Activated CD4-positive, alpha-beta T cell treated with anti-CD3 and anti-CD28 coated beads for 4 hours (primary cell): Measurements from ENCODE around the gene RIMS1.
"Not testable (repeated sequence)": the region's sequence is repeated elsewhere in the genome, so short reads cannot be mapped to it uniquely, and the experiment has no call there.

ENCODE experiments used
- DNase-seq, 2 donors: peaks; one replicate each; pipeline ENCODE4 v3.0.0-alpha.2; 2020

Gene RIMS1

DNA sequence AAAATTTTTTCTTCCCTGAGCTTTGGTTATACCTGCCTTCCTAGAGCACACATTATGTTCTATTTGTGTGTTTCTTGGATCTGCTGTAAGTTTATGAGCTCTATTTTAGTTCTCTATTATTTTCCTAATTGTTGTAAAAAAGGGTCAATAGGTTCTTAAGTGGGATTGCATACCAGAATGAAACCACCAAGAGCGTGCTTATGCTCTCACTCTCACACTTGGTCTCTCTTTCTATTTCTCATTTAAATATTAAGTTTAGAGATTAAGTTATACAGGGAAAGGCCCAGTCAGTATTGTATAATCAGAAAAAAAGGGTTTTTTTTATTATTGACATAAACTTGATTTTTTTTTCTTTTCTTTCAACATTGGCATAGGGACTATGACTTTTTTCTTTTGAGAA, 96.8 kb downstream of the RIMS1 start:
- DNase-seq, result no peak

DNA sequence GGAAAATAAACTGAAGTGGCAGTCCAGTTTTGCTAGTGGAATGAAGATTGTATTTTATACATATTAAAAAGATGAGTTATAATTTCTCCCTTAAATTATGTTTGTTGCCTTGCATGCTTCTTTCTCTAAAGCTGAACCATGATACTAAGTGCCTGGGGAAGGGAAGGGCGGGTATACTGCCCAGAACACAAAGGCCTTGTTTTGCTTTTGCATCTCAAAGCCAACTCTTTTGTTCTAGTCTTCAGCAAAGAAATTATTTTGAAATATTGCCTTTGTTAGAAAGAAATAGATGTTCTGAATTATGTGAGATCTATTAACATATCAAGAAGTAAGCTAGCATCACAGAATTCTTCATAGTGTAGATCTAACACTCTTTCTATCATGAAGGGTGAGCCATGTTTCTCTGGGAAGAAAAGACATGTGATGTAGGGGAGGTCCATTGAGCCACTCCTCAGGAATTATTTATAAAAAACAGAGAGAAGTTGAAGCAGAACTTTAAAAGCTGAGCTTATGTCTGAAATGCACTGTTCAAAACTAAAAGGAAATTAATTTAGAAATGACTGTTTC, 108.4 kb downstream of the RIMS1 start:
- DNase-seq, result no peak

DNA sequence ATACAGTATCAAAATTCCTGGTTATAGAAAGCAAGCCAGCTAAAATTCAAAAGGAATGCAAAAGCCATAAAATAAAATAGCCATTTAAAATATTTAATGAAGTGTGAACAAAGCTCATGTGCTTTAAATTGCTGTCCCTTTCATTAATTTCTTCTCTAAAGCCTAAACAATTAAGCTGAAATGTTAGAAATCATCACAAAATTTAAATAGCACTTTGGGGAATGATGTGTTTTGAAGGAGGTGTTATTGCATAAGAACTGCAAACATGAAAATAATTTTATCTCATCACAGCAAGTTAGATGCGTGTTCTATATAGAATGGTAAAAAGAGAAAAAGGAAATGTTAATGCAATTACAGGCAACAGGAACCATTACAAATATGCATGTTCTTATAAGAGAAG, 111.0 kb downstream of the RIMS1 start:
- no peak for DNase-seq

DNA sequence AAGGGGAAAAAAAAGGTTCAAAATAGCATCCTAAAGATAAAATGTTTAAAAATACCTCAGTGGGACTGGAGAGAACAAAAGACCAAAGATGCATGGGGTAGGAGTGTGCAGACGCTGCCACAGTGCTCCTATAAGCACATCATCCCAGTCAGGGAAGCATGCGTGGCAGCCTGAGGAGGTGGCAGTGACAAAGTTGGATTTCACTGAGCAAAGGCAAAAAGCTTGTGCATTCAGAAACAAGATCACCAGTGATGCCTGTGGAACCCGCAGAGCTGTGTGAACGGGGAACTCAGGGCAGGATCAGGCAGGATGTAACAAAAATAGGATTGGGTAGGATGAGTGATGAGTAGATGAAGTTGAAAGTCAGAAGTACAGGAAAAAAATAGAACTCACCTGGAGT, 116.1 kb downstream of the RIMS1 start:
- no peak for DNase-seq

DNA sequence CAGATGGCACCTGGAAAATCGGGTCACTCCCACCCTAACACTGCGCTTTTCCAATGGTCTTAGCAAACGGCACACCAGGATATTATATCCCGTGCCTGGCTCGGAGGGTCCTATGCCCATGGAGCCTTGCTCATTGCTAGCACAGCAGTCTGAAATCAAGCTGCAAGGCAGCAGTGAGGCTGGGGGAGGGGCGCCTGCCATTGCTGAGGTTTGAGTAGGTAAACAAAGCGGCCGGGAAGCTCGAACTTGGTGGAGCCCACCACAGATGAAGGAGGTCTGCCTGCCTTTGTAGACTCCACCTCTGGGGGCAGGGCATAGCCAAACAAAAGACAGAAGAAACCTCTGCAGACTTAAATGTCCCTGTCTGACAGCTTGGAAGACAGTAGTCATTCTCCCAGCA, 120.2 kb downstream of the RIMS1 start:
- not testable (repeated sequence) for DNase-seq

DNA sequence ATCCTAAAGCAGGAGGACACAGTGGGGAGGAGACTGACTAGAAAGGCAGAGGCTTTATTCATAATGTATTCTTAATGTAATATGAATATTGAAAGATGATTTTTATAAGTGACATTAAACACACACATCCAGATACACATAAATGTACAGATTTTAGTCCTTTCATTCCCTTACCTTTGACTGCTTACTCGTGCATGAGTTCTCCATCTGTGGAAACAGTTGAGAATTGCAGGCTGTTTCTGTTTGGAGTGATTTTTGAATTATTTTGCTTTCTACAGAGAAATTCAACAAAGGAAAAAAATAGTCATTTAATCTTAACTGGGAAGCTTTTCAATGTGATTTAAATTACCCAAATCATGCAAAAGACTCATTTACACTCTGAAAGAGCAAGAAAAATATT, 136.5 kb downstream of the RIMS1 start:
- DNase-seq, result no peak

DNA sequence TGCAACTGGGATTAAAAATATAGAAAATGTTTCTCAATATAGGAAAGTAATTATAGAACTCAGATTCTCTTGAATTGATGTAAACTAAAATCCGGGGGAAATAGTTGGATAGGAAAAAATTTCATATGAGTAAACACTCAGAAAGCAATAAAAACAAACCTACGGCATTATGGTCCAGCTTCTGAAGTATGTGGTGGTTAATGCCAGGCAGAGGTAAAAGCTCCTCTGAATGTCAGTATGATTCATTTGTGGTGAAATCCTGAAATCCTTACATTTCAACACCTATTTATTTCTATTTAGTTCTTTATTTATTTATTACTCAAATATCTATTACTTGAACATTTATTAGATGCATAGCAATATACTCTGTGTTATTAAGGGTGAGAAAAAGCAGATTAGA, 145.1 kb downstream of the RIMS1 start:
- DNase-seq, result no peak

DNA sequence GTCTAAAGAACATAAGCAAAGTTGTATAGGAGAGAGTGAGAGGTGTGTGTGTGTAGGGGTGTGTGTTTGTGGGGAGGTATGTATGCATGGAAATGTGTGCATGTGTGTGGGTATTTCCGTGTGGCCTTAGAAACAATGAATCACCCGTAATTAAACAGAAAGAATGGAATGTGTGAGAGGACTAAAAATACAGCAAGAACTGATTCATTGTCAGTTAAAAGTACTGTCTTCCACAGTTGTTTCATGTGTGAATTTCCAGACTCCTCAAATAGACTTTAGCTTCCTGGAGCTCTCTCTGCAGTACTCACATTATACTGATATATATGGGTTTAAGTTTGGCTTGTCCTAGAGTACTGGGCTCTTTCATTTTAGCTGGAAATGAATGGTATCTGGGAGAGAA, 145.7 kb downstream of the RIMS1 start:
- DNase-seq, result no peak

DNA sequence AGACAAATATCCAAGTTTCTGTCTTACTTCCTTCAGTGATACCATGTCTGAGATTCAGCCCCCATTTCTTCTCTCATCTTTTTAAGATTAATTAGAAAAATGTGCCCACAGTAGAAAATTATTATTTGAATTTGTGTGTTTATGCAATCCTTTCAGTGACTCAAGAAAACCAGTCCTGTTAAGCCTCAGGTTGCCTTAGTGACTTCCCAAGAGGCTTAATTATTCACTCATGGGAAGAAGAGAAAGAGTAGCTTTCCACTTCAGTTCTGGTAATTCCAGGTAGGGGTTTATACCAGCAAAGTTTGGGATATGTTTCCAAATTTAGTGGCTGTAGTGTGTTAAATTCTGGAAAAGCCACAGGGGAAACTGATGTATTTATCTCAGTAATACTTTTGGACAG, 149.1 kb downstream of the RIMS1 start:
- DNase-seq, result no peak

DNA sequence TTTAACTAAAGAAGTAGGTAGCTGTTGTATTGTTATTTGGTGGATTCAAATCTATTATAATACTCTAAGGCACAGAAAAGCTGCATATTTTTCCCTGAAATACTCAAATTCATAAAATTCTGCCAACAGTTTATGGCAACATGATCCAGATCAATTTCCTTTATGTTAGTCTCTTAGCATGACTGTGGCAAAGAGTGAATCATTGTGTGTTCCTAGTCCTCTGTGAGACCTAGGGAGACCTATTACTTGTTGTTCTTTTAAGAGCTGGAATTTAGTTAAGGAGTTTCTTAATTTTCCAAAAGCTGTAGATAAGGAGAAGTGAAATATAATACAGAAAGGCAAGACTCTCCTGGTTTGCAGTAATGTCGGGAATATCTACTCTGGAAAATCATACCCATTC, 149.6 kb downstream of the RIMS1 start:
- DNase-seq, result no peak

DNA sequence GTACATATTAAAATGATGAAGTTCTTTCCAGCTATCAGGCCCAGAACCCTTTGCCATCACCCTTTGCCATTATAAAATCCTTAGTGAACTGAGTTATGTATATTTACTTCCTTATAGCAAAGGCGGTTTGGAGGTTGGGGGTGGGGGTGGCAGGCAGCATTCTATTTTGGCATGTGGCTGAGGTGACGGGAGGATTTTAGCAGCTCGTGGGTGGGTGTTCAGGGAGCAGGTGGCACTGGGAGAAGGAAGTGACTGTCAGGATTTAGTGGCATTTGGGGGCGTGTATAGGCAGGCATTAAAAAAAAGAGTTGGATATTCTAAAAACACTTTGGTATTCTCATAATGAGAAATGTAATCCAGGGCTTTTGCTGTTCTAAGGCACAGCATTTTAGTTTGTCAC, 150.7 kb downstream of the RIMS1 start:
- DNase-seq, result no peak

DNA sequence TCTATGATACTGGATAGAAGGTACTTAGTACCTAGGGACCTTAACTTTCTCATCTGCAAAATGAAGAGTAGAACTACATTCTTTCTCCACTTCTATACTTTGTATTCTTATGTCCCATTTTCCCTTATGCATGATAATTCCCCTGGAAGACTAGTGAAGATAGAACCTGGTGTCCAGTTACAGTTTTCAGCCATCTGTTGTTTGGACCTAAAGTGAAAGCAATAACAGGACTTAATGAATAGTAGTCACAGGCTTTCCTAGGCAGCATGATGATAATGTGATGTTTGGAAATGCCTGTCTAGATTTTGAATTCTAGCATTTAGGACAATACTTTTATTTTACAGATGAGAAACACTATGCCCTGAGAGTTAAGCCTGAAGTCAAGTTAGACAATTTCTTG, 153.8 kb downstream of the RIMS1 start:
- DNase-seq, result no peak

DNA sequence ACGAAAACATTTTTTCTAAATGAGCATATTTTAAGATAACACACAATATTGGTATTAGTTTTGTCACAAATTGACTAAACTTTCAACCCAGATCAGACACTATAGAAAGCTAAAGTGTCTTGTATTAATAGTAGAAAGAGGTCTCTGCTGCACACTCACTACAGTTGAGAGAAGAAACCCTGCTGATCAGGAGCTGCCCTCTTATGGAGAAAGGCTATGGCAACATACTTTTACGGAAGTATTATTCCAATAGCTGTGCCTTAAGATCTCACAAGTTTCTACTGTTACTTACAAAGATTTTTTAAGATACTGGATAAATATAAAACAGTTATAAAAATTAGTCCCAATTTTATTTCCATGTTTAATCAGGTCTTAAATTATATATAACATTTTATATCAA, 155.7 kb downstream of the RIMS1 start:
- no peak for DNase-seq

DNA sequence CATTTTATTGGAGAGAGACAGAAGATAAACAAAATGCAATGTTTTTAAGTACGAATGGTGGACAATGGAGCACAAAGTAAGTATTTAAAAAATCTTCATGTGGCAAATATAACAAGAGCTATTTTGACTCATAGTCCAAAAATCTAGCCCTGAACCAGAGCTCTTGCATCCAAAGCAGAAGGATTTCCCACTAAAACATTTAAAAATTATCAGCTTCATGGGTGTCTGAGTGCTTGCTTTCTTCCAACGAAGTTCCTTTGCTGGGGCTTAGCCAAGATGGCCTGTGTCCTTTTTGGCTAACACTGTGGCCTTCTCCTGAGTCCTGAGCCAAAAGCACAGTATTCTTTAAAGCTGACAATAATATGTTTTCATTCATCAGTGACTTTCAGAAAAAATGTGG, 161.7 kb downstream of the RIMS1 start:
- DNase-seq, result no peak

DNA sequence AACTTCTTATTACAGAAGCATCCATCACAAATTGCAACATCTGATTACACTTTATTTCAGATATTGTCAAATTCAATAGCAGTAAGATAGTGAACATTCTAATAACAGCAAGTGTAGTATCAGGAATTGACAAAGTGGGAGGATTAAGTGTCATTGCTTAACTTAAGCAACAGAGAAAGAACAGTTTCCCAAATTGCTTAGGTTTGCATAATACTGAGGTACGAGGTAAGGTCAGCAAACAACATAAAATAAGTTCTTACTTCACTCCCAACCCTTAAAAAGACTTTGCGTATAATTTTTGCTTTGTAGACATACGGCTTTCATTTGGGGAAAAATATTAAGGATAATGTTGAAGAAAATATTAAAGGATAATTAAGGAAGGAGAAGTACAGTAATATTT, 163.0 kb downstream of the RIMS1 start:
- no peak for DNase-seq

DNA sequence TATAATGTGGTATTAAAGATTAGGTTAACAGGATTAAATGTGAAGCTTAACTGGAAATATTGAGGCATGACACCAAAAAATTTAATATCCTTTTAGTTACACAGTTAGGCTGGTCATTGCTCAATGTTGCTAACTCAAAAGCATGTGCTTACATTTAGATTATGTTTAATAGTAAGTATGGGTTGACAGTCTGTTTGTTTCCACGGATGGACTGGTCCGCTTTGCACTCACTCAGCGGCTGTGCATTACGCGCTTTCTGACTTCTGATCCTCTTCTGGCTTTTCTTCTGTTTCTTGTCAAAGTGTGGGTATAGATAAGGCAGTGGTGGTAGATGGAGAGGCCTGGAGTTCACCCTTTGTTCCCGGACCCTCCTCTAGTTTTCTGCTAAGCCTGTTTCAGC, 174.9 kb downstream of the RIMS1 start:
- DNase-seq, result no peak

DNA sequence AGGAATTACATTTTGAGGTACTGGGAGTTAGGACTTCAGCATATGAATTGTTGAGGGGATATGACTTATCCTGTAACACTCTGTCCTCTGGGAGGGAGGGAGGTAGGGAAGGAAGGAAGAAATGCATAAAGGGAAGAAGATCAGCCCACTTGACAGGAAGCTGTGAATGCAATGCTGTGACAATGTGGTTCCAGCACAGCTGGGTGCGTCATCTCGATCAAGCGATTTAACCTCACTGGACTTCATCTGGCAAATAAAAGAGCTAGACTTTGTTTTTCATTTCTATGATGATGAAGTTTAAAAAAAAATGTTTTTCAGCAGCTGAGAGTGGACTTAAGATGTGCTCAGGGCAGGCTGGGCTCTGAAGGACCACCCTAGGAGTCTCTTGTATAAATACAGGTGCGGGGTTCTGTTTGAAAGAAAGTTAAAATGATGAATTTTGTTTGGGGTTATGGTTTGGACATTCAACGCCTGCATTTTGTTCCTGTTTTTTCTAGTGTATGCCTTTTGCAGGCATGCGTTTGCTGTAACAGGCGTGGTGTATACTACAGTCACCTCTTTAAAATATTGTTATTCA, 178.1 kb downstream of the RIMS1 start:
- no peak for DNase-seq

DNA sequence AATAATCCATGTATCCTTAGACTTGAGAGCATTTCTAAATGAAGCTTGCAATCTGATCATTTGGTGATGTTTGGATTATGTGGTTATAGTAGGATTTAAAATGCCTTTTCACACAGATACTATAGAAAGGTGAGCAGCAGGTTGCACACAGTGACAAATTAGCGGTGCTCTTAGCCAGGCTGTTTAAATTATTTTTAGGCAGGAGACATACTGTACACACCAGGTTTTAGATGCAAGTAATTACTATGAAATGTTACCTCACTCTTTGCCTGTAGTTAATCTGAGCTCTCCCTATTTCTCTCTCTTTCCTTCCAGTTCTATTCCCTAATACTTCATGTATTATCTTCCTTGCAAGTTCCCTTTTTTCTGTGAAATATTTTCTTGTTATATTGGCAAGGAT, 191.7 kb downstream of the RIMS1 start:
- DNase-seq, result no peak

DNA sequence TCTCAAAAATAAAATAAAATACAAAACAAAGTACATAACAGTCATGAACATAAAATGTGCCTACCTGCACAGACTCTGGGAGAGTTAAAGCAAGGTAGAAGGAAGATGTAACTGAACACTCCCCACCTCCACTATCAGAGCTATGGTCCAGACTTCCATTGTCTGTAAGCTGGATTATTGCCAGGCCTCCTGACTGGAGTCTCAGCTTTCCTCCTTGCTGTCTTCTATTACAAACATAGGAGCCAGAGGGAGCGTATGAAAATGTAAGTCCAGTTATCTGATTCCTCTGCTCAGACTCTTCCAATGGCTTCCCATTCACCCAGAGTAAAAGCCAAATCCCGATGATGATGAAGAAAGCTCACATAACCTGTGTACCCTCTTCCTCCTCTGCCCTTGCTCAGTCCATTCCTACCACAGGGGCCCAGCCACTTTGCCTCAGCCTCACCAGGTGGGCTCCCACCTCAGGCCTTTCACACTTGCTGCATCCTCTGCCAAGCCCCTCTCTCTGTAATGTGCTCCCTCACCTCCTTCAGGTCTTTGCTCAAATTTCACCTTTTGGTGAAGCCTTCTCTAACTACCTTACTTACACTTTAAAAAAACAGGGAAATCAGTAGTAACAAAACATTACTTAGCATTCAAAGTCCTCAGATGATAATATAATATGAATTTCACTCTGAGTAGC, 194.1 kb downstream of the RIMS1 start:
- no peak for DNase-seq

DNA sequence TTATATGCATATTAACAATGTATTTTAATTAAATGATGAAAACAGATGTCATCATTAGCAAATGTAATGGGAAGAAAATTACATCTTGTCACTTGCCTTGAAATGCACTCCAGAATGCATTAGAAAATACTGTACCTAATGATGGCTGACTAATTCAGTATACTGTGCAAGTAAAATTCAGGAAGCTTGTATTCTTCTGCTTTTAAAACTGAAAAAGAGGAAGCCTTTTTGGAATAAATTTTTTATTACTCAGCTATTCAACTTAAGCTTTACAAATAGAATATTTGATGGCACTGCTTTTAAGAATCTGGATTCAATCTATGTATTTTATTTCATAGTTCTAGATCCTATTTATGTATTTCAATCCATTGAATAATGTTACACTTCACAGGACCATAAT, 195.5 kb downstream of the RIMS1 start:
- no peak for DNase-seq

DNA sequence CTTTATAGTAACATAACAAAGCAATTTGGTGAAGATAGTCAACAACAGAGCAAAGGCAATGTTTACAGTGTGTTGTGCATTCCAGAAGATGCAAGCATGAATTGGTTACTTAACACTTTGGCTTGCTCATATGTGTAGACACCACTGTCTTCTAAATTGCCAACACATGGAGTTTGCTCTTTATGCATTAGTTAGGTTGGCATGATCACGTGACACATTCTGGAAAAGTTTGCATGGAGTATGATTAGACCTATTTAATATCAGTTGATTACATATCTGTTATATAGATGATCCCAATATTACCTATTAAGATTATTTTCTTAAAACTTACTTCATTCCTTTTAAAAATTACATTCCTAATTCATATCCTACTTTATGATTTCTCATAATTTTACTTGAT, 197.6 kb downstream of the RIMS1 start:
- DNase-seq, result no peak

DNA sequence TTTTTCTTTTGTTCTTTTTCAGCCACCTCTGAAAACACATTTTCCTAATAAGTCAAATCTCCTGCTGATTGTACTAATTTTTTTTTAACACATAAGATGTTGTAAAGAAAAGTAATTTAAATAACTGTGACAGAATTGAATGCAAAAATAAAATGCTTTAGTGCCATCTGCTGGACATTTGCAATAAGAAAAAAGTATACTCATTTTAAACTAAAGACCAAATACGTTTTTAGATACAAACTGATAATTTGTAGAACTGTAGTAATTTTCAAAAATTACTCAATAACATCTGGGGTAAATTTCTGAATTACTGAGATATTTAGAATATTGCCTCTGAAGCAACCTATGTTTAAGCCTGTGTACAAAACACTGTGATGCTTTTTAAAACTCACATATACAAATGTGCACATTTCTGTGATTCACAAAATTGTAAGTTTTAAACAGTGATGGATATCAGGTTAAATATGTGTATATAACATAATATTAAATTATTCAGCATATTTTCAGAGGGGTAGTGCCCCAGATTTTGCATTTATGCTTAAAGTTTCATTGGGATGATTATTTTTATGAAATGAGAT, 198.7 kb downstream of the RIMS1 start:
- DNase-seq, result no peak

DNA sequence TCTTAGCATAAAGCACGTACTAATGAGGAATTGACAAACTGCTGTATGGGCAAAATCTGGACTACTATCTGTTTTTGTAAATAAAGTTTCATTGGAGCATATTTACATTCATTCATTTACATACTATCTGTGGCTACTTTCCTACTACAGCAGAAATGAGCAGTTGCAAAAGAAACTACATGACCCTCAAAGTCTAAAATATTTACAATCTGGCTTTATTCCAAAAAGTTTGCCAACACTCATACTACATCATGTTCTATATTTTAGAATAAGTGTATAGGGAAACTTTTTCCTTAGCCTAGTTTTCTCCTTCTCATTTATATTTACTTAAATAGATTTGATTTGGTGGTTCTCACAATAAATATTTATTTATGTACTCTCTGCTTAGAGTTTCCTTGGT, 208.2 kb downstream of the RIMS1 start:
- no peak for DNase-seq

DNA sequence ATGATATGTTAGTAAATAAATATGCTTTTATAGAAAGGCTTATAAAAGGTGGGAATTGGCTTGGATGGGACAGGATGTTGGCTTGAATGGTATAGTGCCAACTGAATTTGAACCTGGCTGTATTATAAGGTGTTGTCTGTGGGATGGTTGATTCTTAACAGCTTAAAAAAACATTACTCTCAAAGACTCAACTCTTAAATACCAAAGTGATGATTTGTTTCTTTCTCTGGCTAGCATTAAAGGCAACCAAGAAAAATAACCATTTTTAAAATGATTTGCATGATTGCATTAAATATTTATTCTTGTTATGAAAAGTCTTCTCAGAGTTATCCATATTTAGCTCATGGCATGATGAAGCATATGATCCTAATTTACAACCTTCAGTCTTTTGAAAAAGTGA, 216.2 kb downstream of the RIMS1 start:
- DNase-seq, result no peak

DNA sequence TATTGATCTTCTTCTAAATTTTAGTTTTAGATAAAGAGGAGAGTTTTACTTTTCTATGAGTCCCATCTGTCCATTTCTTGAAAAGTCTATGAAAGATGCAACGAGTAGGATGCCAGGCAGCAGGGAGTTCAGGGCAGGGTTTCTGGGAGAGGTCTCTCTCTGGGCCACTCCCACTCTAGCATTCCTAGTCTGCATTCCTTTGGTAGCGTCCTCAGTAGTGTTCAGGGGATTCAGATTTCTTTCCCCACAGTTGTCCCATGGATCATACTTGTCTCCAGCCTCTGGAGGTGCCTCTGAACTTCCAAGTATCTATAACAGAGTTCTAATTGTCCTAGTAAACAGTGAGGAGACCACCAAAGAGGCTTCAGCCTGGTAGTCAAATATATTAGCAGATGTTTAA, 225.3 kb downstream of the RIMS1 start:
- no peak for DNase-seq
